ENCODE data around the gene NUDT4B.
"Not testable (repeated sequence)": the region's sequence is repeated elsewhere in the genome, so short reads cannot be mapped to it uniquely, and the experiment has no call there.

The NUDT4B gene

DNA sequence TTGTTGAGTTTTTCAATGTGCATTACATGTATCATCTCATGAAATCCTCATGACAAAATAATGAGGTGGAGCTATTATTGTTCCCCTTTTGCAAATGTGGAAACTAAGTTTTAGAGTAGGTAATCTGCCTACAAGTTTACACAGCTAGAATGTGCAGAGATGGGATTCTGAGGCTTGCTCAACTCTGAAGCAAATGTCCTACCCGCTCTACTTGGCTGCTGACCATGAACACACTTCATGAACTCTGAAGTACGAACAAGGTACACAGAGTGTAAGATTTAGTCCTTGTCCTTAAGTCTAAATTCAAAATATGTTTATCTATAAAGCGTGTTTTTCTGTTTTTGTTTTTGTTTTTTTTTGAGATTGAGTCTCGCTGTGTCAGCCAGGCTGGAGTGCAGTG is 5.4 kb upstream of the NUDT4B start:
- DNase-seq, result not testable (repeated sequence)

DNA sequence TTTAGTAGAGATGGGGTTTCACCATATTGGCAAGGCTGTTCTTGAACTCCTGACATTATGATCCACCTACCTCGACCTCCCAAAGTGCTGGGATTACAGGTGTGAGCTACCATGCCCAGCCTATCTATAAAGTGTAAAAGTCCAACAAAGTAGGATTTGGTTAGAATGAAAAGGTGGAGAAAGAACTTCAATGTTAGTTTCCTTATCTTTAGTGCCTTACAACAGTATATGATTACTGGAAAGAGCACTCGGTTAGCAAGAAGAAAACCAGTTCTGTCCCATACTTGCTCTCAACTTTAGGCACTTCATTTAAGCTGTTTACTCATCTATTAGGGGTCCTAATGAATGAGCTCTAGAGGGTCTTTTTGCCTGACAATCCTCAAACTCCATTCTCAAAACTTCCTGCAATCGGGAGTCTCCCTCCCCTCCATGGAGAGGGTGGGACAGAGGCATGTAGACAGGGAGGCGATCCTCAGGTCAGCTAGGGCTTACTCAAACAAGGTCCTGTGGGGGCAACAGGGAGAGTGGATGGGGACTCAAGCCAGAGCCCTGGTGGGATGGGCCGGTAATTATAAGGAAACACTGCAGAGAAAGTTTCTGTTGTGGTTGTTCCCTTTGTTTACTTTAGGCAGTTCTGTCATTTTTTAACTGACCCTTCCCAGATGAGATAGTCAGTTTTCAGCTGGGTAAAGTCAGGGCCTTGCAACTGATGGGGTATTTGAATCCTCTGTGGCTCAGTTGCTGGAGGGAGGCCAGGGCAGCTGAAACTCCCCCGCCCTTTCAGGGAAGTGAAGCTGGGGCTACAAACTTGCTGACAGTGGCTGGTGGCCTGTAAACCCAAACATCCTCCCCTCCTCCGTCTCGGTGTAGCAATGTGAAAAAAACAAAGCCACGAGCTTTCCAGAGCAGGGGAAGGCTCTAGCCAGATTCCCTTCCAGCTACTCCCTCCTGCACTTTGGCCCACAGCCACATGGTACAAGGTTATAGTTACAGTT is 4.6 kb upstream of the NUDT4B start:
- not testable (repeated sequence) for DNase-seq

DNA sequence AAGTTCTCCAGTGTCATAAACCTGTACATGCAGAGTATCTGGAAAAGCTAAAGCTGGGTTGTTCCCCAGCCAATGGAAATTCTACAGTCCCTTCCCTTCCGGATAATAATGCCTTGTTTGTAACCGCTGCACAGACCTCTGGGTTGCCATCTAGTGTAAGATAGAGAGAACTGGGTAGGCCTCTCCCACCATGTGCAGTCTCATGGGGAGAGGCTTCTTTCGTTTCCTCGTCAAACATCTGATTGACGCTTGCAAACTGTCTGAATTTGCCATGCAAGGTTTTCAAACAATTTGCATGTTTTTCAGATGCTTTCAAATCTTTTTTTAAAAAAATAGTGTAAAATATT is 734 bp downstream of the NUDT4B start:
- not testable (repeated sequence) for DNase-seq

DNA sequence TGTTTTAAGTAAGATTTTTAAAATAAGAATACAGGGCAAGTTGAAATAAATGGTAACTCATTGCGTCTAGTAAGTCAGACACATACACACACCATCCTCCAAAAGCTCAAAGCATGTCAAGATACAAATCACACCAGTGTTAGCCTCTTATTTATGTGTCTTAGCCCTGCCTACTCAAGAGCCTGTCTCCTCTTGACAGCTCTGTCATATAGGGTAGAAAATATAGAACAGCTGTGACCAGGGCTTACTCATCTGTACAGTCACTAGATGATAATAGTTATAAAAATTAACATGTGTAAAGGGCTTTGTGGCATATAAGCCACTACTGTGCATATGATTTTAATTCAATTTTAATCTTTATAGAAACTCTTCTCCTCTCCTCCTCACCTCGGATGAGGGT is 7.7 kb downstream of the NUDT4B start:
- not testable (repeated sequence) for DNase-seq

DNA sequence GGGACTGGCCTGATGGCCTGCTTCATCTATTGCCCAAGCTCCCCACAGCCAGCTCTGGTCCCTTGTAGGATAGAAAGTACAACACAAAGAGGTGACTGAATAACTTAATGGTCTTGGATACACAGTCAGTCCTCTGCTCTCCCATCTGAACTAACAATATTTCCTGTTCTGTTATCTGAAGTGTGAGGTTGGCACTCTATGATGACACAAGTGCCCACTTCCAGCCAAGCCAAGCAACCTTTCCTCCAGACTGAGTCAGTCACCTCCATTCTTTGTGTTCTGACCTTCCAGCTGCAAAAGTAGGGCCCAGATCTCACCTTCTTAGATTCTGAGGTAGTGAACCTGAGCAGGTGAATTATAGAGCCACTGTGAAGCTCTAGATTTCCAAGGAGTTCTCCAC is 8.9 kb downstream of the NUDT4B start:
- DNase-seq, result not testable (repeated sequence)

DNA sequence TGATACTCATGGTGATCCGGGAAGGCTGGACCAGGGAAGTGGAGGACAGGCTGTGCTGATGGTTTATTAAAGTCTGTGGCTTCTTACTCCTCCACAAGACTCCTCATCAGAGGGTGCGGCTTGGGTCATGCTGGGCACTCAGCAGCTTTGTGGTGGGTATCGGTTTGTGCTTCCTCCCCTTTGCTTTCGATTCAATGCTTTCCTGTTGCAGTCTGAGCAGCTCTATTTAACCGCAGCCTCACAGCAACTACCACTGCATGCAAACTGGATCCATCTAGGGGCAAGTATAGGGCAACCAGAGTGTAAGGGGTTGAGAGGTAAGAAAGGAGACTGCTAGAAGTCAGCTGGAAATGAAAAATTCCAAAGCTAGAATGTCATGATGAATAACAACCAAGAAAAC is 9.8 kb downstream of the NUDT4B start:
- DNase-seq, result not testable (repeated sequence)

DNA sequence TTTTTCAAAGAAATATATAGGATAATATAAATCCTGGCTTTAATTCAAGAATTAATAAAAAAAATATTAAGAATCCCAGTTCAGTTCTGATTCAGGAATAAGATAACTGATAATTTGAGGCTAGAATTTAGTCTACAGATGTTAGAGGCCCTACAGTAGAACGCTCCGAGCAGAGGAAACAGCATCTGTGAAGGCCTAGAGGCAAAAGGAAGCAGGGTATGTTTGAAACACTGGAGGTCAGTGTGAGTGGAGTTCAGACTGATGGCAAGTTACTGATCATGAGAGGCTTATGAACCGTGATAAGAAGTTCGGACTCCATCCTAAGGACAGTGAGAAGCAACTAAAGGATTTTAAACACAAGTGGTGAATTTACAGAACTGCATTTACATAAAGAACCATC is 10.4 kb downstream of the NUDT4B start:
- DNase-seq, result not testable (repeated sequence)

DNA sequence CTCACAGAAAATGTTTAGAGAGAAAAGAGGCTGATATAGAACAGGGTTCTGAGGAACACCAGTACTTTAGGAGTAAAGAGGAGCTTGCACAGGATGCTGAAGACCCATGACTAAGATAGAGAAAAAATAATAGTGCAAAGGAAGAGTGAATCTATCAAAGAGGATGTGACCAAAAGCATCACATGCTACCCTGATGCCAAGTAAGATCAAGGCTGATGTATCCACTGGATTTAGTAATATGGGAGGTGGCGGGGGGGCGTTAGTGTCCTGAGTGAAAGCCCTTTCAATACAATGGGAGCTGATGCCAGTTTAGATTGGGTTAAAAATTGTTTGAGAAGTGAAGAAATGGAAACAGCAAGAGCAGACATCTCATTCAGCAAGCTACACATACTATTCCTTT is 11.2 kb downstream of the NUDT4B start:
- not testable (repeated sequence) for DNase-seq

DNA sequence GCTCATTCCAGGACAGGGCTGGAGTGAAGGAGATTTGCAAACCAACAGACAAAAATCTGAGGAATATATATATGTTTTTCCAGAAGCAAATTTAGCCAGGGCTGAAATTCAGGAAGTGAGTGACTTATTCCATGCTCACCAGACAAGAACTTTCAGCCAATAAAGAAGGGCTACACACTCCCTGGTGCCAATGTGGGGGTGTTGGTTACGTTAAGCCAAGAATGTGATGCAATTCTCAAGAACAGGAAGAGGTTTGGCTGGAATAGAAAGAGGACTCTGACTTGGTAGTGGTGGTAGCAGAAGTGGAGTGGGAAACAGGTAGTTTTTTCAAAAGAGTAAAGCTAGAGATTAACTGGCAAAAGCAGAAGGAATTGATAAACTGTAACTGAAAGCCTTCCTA is 11.6 kb downstream of the NUDT4B start:
- DNase-seq, result not testable (repeated sequence)

DNA sequence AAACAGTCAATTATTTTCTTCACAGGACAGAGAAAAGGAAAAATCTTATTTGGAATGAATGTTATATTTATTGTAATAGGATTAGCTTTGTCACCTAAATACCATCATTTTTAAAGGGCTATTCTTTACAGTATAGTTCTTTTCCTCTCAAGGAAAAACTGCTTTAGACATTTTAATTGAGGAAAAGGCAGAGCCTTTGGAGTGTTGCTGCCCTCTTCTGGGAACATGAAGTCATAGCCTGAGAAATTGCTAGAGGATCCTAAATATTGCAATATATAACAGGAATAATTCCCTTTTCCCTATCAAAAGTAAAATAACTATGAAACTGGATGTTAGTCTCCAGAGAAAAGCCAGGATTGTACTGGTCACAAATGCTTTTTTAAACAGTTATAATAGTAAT is 12.8 kb downstream of the NUDT4B start:
- DNase-seq, result not testable (repeated sequence)

DNA sequence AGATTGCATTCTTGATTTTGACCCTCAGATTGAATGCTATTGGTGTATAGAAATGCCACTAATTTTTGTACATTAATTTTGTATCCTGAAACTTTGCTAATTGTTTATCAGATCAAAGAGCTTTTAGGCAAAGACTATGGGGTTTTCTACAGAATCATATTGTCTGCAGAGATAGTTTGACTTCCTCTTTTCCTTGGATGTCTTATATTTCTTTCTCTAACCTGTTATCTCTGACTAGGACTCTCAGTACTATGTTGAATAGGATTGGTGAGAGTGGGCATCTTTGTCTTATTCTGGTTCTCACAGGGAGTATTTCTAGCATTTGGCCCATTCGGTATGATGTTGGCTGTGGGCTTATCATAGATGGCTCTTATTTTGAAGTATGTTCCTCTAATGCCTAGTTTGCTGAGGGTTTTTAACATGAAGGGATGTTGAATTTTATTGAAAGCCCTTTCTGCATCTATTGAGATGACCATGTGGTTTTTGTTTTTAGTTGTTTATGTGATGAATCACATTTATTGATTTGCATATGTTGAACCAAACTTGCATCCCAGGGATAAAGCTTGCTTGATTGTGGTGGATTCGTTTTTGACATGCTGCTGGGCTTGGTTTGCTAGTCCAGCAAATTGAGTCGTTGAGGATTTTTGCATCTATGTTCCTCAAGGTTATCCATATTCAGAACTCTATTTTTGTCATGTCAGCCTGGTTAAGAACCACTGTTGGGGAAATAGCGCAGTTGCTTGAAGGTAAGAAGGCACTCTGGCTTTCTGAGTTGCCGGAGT is 16.9 kb downstream of the NUDT4B start:
- not testable (repeated sequence) for DNase-seq

DNA sequence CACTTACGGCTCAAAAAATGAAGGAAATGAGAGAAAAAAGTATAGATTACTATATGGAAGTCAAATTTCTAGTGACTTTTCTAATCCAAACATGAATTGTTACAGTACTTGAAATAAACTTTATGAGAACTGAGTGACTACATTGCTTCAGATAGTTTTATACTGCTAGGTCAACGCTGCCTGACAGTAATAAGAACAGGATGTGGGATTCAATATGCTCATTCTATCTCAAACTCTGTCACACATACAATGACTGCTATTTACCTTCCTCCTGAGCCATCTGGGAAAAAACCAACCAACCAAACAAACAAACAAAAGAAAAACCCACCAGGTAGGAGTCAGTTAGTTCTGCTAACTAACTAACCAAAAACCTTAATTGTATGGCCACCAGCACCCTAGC is 20.0 kb downstream of the NUDT4B start:
- not testable (repeated sequence) for DNase-seq

DNA sequence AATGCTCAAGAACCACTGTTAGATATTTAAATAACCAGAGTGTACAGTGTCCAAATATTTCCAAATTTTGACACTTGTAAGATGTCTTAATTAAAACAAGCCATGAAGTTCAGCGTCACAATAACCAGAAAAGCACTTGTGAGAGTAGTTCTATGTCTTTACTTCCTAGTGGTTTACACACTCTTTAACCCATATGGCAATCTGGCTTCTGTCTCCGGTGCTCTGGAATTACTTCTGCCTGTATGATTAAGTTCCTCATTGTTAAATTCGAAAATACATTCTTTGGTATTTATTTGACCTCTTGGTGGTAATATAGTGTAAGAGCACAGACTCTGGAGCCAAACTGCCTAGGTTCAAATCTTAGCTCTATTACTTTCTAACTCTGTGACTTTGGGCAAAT is 20.9 kb downstream of the NUDT4B start:
- DNase-seq, result not testable (repeated sequence)

DNA sequence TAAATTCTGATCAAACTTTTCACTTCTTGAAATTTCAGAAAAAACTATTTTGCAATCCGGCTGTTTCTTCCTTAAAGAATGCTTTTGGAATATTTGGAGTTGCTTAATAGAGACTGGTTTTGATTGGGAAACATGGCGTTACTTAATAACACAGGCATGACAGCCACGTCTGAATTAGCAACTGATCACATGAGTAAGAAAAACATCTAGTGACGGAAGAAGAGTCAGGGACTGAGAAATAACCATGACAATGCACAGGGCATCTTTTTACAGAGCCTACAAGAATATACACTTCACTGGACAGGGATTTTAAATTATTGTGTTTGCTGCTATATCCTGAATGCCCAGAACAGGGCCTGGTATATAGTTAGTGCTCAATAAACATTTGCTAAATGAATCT is 25.1 kb downstream of the NUDT4B start:
- DNase-seq, result not testable (repeated sequence)

DNA sequence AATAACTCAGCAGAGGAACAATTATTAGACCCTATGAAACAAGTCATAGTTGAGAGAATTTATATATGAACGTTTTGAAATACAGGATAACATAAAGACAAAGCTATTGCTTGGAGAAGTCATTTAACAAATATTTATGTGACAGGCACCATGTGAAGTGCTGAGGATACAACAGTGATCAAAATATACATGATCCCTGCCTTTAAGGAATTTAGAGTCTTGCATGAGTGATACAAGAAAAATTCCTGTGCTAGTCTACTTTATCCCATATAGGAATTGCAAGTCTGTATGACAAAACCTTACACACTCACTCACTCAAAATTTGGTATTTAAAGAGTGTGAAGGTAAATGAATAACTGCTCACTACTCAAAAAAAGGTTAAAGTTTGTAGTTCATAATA is 25.5 kb downstream of the NUDT4B start:
- DNase-seq, result not testable (repeated sequence)

DNA sequence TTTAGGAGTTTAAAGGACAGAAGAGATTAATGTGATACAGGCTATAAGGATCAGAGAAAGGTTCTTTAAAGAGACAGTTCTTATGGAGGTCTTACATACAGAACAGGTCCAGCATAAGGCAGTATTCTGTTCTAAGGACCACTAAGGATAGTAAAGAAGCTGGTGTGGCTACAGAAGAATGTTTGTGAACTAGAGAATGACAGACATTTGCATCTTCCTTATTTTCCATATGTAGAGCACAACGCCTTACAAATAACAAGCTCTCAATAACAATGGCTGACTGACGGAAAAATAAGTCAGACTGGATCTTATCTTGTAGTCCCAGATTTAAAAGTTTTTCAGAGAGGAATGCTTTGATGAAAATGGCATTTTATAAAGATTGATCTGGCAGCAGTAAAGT is 26.7 kb downstream of the NUDT4B start:
- DNase-seq, result not testable (repeated sequence)

DNA sequence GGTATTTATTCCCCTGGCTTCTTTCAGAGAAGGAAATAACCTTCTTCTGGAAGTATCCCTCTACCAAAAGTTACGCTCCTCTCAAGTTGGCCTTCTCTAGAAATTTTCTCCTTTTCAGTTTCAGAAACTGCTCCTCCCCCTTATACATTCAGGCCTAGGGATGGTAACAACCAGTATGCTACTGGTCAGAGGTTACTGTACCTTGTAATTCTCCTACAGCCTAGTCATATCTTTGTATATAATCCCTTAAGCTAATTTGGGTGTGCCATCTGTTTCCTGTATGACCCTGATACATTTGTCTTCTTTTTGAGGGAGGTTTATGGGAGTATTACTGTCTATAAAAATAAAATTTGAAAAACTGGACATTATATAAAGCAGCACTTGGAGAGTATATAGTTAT is 29.1 kb downstream of the NUDT4B start:
- not testable (repeated sequence) for DNase-seq

DNA sequence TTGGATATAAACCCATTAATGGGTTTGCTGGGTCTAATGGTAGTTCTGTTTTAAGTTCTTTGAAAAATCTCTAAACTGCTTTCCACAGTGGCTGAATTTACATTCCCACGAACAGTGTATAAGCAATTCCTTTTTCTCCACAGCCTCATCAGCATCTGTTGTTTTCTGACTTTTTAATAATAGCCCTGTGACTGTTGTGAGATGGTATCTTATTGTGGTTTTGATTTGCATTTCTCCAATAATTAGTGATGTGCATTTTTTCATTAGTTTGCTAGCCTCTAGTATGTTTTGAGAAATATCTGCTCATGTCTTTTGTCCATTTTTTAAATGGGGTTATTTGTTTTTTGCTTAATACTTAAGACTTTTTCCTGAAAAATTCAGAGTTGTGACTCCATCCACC is 31.8 kb downstream of the NUDT4B start:
- not testable (repeated sequence) for DNase-seq

DNA sequence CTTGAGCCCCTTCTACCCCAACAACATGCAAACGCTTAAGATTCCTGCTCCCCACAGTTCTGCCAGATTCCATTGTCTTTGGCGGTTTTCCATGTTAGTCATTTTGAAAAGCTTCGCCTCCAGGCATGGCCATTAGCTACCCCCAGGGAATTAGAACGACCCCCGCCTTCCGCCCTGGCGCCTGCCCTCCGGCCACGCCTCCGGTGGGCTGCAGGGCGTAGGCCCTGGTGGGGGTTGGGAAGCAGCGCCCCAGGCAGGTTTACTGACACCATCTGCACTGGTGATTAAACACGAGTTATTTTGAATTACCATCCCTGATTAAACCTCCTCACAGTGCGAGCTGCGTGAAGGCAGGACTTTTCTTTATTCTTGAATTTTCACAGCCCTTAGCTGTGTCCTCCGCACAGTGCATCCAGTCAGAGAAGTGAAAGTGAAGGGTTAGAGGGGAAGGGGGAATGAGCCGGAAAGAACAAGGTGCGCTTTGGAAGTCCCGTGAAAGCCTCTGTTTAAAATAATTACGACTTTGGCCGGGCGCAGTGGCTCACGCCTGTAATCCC is 43.0 kb downstream of the NUDT4B start:
- not testable (repeated sequence) for DNase-seq

DNA sequence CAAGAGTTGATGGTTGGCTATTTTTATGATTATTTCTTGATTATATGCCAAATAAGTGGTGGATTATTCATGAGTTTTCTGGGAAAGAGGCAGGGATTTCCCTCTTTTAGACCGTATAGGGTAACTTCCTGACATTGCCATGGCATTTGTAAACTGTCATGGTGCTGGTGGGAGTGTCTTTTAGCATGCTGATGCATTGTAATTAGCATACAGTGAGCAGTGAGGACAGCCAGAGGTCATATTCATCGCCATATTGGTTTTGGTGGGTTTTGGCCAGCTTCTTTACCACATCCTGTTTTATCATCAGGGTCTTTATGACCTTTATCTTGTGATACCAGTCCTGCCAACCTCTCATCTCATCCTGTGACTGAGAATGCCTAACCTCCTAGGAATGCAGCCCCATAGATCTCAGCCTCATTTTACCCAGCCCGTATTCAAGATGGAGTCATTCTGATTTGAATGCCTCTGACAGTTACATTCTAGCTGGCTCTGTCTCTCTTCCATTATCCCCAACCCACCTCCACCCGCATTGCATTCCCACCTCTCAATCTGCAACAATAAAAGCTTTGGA is 45.3 kb downstream of the NUDT4B start:
- not testable (repeated sequence) for DNase-seq

Measured in DMS79 treated with DMSO at 0.1 percent for 48 hours (cell line).